Right lobe of liver (tissue), 4 donors: ENCODE data around the gene LHFPL6.

Experiments used
- CTCF ChIP-seq, 4 donors: fragments of 200-600 bp in 3 of 4; fragments of 450-650 bp in 1 of 4; IDR thresholded peaks; one replicate each; pipeline versions ENCODE4 v1.5.1 to v1.8.0; 2016 to 2022; ENCODE audit warnings: antibody characterized with exemption in 4 of 4, mild to moderate bottlenecking in 2 of 4
- POLR2A ChIP-seq: fragments of 450-650 bp; IDR thresholded peaks from one replicate; pipeline ENCODE4 v1.6.1; 2017; ENCODE audit warnings: antibody characterized with exemption, mild to moderate bottlenecking
- donor health status: DM: no; HTN: no; CAD: no.
- donor health status: DM: no; HTN: no; CAD: no.
- donor health status: DM: no; HTN: yes; CAD: no.

GRCh38 chr13:39533651-39534150, 69.3 kb downstream of the LHFPL6 start:
- TF ChIP-seq CTCF (IDR thresholded peaks at IDR 0.05), result no peak
- no peak for TF ChIP-seq POLR2A
